Right kidney (tissue), 1 donor: ENCODE data around the gene STRN4.

Experiments used
- DNase-seq: peaks from one replicate; pipeline ENCODE4 v3.0.0-alpha.2; 2016

The STRN4 gene

DNA sequence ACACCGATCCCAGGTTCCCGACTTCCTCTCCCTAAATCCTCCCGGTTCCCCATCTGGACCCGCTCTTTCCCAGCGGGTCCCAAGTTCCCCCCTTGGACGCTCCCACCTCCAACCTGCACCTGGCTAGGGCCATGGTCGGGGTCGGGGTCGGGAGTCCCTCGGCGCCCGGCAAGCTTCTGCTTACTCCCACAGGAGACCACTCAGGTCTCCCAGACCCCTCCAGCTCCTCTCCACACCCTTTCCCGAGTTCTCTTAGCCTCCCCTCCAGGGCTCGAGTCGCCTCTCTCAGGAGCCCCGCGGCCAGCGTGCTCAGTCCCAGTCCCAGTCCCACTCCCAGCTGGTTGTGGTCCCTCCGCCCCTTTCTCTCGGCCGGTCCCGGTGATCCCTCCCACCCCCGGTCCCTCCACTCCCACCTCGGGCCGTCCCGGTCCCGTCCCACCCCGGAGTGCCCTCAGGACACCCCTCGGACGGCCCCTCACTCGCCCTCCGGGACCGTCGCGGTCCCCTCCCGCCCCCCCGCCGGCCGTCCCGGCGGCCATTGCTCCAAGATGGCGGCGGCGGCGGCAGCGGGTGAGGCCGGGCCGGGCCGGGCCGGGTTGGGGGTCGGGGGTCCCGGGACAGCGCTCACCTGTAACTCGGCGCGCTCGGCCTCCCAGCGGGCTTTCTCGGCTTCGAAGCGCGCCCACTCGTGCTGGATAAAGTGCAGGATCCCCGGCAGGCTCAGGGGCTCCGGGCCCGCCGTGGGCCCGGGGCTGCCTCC, 549 bp downstream of the STRN4 start, which contains the start of gene FKRP:
Gene FKRP (plus strand): TSS at position 537 of the 760 bp plus-strand sequence. CDS start 9,394 bp downstream, outside the sequence.
- DNase-seq, result peak; percentile 68

DNA sequence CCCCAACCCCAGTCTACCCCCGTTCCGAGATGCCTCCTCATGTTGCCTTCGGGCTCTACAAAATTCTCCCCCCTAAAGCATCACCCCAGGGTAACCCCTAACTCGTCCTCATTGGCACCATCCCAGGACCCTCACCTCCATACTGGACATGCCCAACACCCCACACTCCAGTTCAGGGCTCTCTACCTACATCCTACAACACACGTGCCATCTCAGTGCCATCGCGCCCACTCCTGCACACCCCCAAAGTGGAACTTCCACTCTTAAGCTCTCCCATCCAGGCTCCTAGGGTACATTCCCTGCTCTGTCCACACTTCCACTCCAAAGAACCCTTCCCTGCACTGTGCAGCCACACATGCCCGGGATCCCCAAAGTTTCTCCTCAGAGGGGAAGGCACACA, 1.2 kb downstream of the STRN4 start:
- DNase-seq, result no peak

DNA sequence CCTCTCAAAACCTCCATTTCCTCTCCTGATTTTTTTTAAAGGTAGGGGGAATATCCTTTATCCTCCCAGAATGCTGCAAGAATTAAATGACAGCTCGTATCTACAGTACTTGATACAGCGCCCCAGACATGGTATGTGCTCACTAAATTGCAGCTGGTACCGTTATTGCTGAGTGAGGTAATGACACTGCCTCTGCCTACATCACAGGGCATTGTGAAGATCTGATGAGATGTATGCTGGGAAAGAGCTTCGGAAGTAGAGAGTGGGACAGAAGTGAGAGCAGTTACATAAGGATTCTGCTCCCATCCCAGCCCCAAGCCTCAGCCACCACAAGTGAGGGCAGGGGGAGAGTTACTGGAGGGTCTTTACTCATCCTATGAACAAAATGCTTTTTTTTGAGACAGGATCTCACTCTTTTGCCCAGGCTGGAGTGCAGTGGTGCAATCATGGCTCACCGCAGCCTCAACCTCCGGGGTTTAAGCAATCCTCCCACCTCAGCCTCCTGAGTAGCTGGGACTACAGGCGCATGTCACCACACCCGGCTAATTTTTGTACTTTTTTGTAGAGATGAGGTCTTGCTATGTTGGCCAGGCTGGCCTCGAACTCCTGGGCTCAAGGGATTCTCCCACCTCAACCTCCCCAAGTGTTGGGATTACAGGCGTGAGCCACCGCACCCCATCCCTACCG, 2.1 kb downstream of the STRN4 start:
- DNase-seq, result no peak

DNA sequence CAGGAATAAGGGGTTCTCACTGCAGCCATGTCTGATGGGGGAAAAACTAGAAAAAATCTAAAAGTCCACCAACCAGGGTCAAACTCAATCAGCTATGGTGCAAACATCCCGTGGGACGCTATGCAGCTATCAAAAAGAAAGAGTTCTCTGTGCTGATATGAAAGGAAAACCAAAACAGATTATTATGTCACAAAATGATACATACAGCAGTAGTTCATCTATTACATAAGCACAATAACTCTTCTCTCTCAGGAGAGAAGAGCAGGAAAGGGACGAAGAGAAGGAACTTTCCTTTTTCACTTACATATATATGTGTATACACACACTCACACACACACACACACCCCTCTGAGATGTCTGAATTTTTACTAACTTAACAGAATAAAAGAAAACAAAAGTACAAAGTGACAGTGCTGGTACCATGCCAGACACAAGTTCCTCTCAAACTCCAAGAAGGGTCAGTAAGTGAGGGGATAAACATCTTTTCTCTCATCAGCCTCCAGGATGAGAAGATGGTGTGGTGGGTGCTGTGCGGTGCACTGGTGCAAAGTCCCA, 3.2 kb downstream of the STRN4 start:
- DNase-seq, result no peak

DNA sequence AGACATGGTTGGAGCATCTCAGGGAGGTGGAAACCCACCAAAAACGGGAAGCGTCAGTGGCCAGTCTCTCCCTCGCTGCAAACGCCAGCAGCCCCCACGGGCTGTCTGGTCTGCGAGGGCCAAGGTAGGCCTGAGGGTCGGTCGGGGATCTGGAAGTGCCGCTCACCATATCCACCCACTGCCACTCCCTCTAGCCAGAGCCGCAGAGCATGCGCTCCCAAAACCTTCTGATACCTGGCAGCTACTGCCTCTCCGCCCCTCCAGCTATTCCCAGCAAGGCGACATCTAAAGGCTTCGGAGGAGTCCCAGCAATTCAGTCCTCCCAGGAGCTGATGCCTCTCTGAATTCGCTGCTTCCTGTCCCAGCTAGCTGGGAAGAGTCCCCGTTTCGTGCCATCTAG, 4.8 kb downstream of the STRN4 start:
- no peak for DNase-seq

DNA sequence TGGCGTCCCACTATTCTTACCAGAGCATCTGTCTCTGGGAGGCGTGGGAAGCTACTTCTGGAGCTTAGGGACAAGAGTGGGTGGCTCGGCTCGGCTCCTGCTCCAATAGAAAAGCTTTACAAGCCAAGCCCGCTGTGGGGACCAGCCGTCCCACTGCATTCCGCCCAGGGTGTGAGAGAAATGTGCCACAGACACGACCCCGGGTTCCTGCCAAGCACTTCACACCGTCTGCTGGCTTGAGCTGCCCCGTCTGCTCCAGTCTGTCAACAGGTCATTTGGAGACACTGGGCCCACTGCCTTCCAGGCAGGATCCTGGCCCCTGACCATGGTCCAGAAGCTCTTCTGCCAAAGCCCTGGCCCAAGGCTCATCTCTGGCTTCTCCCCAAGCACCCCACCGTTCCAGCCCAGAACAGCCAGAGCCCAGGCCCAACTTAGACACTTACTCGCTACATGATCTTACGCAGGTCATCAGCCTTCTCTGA, 6.9 kb downstream of the STRN4 start:
- no peak for DNase-seq

DNA sequence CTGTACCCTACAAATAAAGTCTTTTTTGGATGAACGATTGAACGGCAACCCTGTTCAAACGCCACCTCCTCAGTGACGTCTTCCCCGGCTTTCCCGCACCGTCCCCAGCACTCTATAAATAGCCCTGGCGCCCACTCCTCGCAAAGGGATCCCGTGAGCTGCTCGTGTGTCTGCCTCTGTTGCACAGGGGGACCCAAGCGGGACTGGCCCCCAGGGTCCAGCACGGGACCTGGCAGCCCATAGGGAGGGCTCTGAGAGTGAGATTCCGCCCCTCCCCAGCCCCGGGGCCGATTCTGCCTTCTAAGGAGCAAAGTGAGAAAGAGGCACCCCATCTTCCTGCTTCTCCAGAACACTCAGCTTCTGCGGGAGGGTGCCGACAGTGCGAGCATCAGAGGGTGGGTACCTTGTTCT, 8.5 kb downstream of the STRN4 start:
- no peak for DNase-seq

DNA sequence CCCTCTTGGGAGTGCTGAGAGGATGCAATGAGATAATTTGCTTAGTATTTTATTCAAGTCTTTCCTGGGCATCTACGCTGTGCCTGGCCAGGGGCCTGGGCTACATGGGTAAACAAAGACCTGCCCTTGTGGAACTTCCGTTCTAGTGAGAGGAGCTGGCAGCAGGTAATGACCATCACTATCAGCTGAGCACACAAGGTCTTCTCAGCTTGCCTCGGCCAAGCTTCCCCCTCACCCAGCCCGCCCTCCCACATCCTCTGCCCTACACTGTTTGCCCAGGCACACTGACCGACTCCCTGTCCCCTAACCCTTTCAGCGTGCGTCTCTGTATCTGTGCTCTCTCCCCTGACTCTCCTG, 9.0 kb downstream of the STRN4 start:
- DNase-seq, result no peak

DNA sequence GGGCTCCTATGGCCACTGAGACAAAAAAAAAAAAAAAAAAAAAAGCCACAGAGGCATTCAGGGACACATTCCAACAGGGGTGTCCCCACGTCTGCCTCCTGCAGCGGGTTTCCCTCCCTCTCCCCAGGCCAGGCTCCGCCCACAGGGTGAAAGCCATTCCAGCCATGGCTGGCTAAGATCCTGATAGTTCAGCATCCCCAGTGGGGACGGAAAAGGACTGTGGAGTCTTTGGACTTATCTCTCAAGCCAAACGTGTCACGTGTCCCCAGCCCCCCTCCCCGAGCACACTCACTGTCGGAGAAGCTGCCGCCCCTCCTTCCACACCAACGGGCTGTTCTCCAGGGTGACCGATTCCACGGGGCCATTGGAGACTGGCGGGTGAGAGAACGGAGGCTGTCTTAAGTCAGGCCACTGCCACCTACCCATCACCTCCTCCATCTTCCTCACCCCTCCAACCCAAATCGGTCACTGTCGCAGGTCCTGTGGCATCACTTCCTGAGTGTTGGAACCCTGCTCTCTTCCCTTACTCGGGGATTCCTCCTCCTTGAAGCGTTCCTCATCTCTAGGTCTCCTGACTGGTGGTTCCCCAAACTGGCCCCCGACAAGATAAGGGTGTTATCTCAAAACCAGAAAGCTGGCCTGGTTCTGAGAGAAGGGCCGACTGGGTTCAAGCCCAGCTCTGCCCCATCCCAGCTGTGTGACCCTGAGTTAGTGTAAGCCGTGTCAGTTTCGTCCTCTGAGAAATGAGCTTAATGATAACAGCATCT, 9.5 kb downstream of the STRN4 start:
- no peak for DNase-seq

DNA sequence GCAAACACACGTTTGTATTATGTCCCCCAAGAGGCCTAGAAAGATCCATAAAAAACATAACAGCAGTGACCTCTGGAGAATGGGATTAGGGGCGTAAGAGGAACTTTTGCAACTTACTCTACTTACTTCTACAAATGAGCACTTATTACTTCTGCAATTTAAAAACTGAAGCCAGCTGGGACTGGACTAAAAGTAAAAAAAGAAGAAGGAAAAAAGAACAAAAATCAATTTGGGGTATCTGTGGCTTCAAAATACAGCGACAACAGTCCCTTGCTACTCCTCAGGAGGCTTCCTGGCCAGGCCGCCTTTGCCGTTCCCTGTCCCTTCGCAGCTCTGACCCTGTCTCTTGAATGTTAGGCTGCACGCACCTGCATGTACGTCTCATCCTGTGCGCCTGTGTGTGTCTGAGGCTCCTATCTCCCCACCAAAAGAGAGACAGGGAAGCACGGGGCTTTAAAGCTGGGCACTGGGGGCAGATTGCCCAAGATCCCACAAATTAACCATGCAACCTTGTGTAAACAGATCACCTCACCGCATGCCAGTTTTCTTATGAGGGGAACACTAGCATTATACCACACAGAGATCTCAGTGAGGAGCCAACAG, 12.5 kb downstream of the STRN4 start:
- DNase-seq, result no peak

DNA sequence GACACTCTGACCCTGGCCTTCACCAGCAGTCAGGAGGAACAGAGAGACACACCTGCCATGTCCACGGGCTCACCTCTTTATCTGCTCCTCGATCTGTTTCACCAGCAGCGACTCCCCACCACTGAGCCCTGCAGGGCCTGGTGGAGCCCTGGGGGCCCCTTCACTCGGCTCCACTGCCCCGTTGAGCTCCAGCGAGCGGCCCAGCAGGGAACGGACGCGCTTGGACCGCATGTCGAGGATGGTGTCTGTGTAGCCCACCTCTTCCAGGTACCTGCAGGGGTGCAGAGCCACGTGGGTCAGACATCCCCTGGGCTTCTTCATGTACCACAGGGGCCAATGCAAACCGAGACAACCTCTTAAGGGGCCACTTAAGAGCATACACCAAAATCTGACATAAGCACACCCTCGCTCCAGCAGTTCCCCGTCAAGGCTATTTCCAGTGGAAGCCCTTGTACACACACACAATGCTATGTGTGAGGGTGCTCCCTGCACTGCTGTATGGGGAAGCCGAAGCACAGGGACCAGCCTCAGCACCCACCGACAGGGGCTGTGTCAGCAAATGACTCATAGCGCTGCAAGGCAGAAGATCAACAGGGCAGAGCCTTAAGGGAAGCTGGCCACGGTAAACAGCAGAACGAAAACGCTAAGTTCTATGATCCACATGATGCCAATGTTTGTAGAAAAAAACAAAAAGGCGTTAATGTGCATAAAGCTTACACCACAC, 13.1 kb downstream of the STRN4 start:
- DNase-seq, result no peak

DNA sequence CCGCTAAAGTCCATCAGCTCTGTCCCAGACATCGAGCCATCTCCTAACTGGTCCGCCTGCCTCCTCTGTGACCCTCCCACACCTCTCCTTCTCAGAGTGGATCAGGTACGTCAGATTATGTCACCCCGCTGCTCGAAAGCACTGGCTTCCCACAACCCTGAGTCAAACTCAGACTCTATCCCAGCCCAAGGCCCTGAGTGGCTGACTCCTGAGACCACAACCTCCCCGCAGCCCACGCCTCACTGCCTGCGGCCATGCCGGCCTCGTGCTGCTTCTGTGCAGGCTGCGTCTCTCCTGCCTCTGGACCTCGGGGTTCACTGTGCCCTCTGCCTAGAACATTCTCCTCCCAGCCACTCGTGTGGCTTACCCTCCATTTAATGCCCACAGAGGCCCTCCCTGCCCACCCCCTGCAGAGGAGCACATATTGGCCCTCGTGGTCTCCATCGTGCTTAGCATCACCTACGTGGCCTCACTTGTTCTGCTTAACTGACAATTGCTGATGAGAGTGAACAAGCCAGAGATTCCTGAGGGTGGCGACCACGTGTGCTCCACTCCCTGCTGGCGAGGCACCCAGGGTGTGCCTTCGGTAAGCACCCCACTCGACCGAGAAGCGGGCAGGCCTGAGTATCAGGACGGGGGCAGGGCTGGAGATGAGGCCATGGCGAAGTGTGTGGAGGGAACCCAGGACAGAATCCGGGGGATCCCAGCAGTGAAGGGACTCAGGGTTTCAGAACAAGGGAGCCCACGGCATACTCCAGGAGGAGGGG, 13.9 kb downstream of the STRN4 start:
- DNase-seq, result no peak

DNA sequence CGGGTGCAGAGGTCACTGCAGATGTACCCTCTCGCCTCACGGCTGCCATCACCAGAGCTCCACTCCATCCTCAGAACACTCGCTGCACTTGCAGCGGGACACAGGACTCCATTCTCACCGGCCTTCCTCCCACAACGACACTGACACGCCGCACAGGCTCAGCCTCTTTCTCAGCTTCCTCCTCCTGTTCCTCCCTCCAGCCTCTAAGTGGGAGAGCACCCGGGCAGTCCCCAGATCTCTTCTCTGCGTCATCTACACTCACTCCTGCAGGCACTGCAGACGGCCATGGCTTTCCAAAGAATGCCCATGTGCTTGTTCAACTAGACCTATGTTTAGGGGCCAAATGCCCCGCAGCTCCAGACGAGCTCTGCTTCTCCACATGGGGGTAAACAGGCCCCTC, 14.7 kb downstream of the STRN4 start:
- no peak for DNase-seq

DNA sequence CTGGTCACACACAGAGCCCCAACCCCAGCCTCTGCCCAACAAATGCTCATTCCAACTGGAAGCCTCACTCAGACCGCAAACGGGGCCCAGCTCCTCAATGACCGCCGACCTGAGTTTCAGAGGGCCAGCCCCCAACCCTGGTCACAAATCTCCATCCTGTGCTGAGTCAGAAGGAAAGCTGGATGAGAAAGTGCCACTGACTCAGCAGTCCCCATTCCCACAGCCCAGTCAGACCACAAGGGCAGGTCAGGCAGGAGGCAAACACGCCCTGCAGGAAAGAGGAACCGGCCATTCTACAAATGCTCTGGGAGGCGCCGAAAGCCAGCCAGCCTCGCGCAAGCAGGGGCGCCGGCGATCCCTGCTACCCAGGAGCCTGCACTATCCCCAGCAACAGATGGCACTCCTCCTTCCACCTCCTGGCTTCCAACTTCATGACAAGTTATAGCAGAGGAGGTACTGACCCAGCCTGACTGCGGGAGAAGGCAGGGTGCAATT, 15.2 kb downstream of the STRN4 start:
- DNase-seq, result no peak

DNA sequence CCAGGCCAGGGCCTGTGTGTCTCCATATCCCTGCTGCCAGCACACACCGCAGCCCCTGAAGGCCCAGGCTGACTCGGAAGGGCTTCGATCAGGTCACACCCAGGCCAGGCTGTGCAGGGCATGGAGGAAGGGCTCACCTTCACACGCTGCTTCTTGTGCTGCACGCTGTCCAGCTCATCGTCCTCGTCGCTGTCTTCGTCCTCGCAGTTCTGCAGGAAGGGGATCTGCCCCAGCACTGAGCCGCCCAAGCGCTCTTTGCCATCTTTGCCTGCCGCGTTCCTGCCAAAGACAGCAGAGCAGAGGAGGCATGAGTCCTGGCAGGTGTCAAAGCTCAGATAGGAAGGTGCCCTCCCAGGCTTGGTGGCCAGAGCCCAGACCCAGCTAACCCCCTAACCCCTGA, 15.7 kb downstream of the STRN4 start:
- DNase-seq, result no peak

DNA sequence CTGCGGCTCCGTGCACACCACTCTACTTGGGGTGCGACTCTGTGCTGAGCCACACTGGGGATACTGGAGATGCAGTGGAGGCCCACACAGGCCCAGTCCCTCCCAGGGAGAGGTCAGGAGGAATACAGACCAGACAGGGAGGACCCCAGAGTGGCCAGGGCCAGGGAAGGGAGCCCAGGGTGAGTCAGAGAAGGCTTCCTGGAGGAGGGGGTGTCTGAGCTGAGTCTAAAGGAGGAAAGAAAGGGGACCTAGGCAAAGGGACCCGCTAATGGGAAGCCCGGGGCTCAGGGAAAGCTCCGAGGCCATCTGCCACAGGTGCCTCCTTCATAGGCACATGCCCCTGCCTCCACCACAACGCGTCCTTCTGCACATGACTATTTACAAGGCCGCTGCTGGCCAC, 16.1 kb downstream of the STRN4 start:
- DNase-seq, result no peak

DNA sequence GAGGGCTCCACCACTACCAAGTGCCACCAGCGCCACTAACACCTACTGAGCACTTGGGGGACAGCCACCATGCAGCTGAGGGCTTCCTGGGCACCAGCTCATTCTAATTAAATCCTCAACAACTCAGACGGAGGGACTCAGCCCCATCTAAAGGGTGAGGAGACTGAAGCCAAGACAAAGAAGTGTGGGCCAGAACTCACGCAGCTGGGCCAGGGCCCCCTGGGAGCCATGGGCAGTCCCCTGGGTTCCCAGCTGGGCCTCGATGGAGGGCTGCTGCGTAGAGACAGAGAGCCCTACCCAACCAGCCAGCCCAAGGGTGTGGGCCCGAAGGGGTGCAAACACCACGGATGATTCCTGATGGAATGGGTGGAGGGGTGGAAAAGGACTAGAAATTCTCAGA, 16.6 kb downstream of the STRN4 start:
- DNase-seq, result no peak

DNA sequence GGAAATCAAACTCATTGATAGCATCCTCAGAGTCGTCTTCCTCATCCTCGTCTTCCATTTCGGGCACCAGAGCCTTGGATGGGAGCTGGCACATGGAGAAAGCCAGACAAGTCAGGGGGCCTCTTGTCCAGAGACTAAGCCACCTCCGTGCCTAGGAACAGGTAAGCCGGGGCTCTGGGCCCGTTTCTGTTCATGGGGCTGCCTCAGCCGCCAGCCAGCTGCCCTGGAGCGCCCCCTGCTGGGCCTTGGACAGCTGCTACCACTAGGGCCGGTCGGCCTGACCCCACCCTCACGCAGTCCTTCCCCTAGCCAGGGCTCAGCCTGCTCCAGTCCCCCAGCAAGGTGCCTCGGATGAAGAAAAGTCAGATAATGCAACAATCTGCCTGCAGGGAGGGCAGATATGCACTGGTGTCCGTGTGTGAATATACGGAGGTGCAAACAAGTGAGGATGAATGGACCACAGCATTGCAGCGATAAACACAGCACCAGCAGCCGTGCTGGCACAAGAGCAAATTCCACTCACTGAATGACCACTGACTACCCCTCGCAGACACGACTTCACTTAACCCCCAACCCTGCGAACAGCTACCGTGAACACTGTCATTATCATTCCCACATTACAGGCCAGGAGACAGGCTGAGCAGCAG, 17.4 kb downstream of the STRN4 start:
- no peak for DNase-seq

DNA sequence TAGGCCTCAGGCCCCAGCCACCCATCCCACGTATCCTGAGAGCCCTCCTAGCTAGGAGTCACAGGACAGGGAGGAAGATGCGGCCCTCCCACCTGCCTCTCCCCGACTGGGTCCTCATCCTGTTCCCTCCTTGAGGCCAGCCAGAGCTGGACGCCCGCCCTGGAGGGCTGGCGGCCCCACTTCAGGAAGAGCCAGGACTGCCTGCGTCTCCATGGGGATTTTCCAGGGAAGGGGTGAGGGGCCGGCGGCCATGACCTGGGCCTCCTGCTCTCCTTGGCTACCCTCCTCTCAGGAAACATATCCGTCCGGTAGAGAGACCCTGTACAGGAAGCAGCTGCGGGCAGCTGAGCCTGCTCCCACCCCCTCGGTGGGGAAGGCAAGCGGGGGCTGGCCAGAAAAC, 18.0 kb downstream of the STRN4 start:
- DNase-seq, result no peak

DNA sequence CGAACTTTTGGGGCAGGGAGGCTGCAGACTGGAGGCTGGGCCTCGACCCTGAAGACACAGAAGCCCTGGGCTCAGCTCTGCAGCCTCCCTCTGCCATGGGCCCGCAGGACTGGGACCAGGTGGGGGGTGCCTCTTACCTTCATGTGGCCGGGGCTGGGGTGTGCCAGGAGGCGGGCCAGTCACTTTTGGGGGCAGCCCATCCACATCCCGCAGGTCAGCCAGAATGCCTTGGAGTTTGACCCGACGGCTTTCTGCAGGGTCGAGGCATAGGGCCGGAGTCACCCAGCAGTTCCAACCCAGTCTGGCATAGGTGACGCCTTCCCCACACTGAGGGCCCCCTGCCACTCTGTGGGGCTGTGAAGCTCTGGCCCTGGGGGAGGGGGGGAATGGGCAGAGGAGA, 18.5 kb downstream of the STRN4 start:
- DNase-seq, result no peak
